GM19240 (cell line): ENCODE results near the gene FILIP1L.

Experiments
- DNase-seq: peaks from one replicate; pipeline ENCODE4 v3.0.0; 2011; ENCODE audit warnings: low spot score; ENCODE audit not compliant: insufficient read length

FILIP1L gene

GRCh38 chr3:99871231-99872045, 242.9 kb downstream of the FILIP1L start:
- no peak for DNase-seq

- no peak for DNase-seq
Measured at GRCh38 chr3:99870712-99871111, 243.6 kb downstream of the FILIP1L start.

- DNase-seq: no peak
Measured at GRCh38 chr3:99869621-99870020, 244.7 kb downstream of the FILIP1L start.

GRCh38 chr3:99868311-99868646, 246.0 kb downstream of the FILIP1L start:
- DNase-seq: no peak

- DNase-seq: no peak
Measured at GRCh38 chr3:99867594-99868310, 246.5 kb downstream of the FILIP1L start.

GRCh38 chr3:99866261-99866761, 248.0 kb downstream of the FILIP1L start:
- no peak for DNase-seq

GRCh38 chr3:99865321-99865720, 249.0 kb downstream of the FILIP1L start:
- DNase-seq: no peak

GRCh38 chr3:99864289-99864688, 250.0 kb downstream of the FILIP1L start:
- no peak for DNase-seq

- DNase-seq: no peak
Measured at GRCh38 chr3:99863588-99863987, 250.7 kb downstream of the FILIP1L start.

- DNase-seq: no peak
Measured at GRCh38 chr3:99863002-99863401, 251.3 kb downstream of the FILIP1L start.

- DNase-seq: no peak
Measured at GRCh38 chr3:99862208-99862607, 252.1 kb downstream of the FILIP1L start.

GRCh38 chr3:99861216-99861615, 253.1 kb downstream of the FILIP1L start:
- DNase-seq: no peak

- DNase-seq: no peak
Measured at GRCh38 chr3:99859825-99860224, 254.5 kb downstream of the FILIP1L start.

- DNase-seq: no peak
Measured at GRCh38 chr3:99858469-99858868, 255.8 kb downstream of the FILIP1L start.

GRCh38 chr3:99857278-99857677, 257.0 kb downstream of the FILIP1L start:
- no peak for DNase-seq

- no peak for DNase-seq
Measured at GRCh38 chr3:99856437-99857220, 257.7 kb downstream of the FILIP1L start.

GRCh38 chr3:99855900-99856299, 258.4 kb downstream of the FILIP1L start:
- DNase-seq: no peak

- DNase-seq: no peak
Measured at GRCh38 chr3:99854756-99855298, 259.5 kb downstream of the FILIP1L start.

- DNase-seq: no peak
Measured at GRCh38 chr3:99852851-99853250, 261.4 kb downstream of the FILIP1L start.

GRCh38 chr3:99851955-99852354, 262.3 kb downstream of the FILIP1L start:
- DNase-seq: no peak

- DNase-seq: no peak
Measured at GRCh38 chr3:99850608-99851007, 263.7 kb downstream of the FILIP1L start.

- DNase-seq: no peak
Measured at GRCh38 chr3:99848433-99848832, 265.9 kb downstream of the FILIP1L start.
